ENCODE results near the gene NUBPL.
"Not testable (repeated sequence)": the region's sequence is repeated elsewhere in the genome, so short reads cannot be mapped to it uniquely, and the experiment has no call there.

The NUBPL gene

GRCh38 chr14:31678421-31679249 is 117.4 kb downstream of the NUBPL start:
- no peak for DNase-seq

GRCh38 chr14:31682768-31683167 is 121.6 kb downstream of the NUBPL start:
- no peak for DNase-seq

- DNase-seq: no peak
Observed at GRCh38 chr14:31687726-31688125, 126.5 kb downstream of the NUBPL start.

- no peak for DNase-seq
Observed at GRCh38 chr14:31690056-31690455, 128.9 kb downstream of the NUBPL start.

GRCh38 chr14:31692376-31692781 is 131.2 kb downstream of the NUBPL start:
- peak; percentile 42 for DNase-seq

DNA sequence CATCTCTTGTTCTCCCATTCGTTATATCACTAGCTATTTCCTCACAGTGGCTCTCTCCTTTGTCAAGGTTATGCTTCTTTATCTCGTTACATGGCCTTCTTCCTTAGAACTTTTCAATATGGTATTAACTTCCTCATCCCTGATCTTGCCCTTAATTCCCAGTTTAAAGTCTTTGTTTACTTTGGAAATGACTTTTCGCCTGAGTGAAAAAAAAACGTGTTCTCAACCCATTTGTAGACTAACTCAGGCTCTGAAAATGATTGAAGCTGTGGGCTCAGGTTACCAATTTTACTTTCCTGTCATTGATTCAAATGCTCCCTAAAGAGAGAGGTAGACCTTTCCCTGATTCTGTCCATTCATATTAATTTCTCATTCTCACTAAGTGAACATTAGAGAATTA is 135.2 kb downstream of the NUBPL start:
- DNase-seq: no peak

GRCh38 chr14:31699809-31700208 is 138.6 kb downstream of the NUBPL start:
- DNase-seq: no peak

- DNase-seq: no peak
Observed at GRCh38 chr14:31700282-31701074, 139.3 kb downstream of the NUBPL start.

GRCh38 chr14:31702130-31702529 is 140.9 kb downstream of the NUBPL start:
- DNase-seq: no peak

DNA sequence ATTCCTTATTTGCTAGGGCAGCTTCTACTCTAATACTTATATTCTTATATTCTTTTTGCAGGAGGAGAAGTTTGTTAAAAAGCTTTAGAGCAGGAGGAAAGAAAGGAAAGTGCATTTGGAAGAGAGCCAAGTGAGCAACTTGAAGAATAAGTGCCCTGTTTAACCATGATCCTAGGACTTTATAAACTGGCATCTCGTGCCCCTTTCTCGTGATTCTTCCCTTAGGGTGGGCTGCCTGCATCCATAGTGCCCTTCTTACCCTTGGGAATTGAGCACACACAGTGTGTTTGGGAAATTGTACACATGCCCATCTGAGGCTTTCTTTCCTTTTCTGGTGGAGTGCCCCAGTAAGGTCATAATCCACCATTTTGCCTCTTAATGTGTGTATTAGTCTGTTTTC is 141.9 kb downstream of the NUBPL start:
- DNase-seq: no peak

DNA sequence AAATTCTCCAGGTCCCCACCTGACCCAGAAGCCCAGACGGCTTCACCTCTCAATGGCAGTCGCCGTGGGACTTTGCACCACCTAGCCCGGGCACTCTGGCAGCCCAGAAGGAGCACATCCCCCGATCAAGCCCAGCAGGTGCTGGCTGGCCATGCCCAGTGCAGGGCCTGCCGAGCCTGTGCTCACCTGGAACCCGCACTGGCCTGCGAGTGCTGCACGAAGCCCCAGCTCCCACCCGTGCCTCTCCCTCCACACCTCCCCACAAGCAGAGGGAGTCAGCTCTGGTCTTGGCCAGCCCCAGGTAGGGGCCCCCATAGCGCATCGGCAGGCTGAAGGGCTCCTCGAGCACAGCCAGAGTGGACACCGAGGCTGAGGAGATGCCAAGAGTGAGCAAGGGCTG is 144.5 kb downstream of the NUBPL start:
- DNase-seq: no peak

- DNase-seq: not testable (repeated sequence)
Observed at GRCh38 chr14:31708661-31709060, 147.5 kb downstream of the NUBPL start.

DNA sequence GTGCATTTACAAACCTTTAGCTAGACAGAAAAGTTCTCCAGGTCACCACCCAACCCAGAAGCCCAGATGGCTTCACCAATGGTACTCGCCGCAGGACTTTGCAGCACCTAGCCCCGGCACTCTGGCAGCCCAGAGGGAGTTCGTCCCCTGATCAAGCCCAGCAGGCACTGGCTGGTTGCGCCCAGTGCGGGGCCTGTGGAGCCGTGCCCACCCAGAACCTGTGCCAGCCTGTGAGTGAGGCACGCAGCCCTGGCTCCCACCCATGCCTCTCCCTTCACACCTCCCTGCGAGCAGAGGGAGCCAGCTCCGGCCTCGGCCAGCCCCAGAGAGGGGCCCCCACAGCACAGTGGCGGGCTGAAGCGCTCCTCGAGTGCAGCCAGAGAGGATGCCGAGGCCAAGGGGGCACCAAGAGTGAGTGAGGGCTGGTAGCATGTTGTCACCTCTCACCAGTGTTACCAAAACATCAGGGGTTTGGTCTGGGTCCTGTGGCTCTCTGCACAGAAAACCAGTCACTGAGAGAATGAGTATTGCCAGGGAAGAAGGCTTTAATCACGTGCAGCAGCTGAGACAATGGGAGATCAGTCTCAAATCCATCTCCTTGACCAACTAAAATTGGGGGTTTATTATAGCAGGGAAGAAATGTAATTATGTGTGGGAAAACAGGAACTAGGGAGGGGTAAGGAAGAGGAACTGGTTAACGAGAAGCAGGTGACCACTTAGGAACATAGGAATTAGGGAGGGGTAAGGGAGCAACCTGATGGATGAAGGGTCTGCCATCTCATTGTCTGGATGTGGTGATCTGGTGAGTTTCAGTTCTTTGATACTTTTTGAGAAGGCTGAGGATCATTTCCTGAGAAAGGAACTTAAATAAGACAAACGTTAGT is 151.3 kb downstream of the NUBPL start:
- no peak for DNase-seq

DNA sequence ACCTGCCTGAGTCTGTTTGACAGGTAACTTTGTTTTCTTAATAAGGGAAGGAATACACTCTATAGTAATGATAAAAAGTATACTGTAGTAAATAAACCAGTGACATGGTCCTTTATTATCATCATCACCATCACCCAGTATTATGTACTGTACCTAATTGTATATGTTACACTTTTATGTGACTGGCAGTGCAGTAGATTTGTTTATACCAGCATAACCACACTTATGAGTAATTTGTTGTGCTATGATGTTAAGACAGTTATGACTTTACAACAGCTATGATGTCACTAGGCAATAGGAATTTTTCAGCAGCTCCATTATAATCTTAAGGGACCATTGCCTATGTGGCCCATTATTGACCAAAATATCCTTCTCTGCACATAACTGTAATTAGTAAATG is 155.0 kb downstream of the NUBPL start:
- DNase-seq: no peak

- DNase-seq: no peak
Observed at GRCh38 chr14:31717294-31718085, 156.3 kb downstream of the NUBPL start.

DNA sequence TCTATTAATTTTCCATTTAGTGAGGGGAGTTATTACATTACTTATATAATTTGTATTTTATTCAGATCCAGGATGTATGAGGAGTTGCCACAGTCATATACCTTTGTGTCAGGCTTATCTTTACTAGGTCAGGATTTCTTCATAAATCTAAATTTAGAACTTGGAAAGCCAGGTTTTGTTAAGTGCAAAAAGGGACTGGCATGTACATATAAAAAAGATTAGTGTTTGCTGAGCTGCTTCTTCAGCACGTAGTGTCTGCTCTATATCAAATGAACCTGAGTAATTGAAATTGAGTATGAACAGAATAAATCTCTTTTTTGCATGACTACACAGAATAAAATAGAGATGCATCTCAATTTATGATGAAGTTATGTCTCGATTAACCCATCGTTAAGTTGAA is 157.4 kb downstream of the NUBPL start:
- no peak for DNase-seq

GRCh38 chr14:31718985-31719384 is 157.8 kb downstream of the NUBPL start:
- no peak for DNase-seq

DNA sequence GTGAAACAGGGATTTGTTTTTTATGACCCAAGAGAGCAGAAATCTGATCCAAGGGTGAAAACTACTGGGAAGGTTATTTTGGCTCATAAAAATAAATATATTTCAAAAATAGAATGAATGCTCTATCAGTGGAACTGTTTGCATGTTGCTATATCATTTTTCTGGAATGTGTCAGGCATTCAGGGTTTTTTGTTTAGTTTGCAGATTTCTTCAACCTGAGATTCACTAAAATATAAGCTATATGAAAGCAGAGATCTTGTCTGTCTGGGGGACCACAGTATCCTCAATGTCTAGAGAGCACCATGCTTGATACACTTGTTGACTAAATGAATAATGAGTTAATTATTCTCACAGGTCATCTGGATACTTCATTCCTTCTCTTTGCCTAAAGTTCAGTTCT is 165.1 kb downstream of the NUBPL start:
- DNase-seq: no peak

GRCh38 chr14:31727797-31728196 is 166.6 kb downstream of the NUBPL start:
- DNase-seq: no peak

- DNase-seq: no peak
Observed at GRCh38 chr14:31740688-31741087, 179.5 kb downstream of the NUBPL start.

- DNase-seq: no peak
Observed at GRCh38 chr14:31745741-31746140, 184.5 kb downstream of the NUBPL start.

- no peak for DNase-seq
Observed at GRCh38 chr14:31746326-31746725, 185.1 kb downstream of the NUBPL start.

All from COR-L47 (cell line).